NCI-H524 (cell line): Measurements from ENCODE around the gene RNF32.
"Not testable (repeated sequence)": the region's sequence is repeated elsewhere in the genome, so short reads cannot be mapped to it uniquely, and the experiment has no call there.

Source experiments
- DNase-seq, 2 experiments: peaks; one replicate each; lab custom pipeline; 2025; lab: John Stamatoyannopoulos, UW

Gene RNF32

DNA sequence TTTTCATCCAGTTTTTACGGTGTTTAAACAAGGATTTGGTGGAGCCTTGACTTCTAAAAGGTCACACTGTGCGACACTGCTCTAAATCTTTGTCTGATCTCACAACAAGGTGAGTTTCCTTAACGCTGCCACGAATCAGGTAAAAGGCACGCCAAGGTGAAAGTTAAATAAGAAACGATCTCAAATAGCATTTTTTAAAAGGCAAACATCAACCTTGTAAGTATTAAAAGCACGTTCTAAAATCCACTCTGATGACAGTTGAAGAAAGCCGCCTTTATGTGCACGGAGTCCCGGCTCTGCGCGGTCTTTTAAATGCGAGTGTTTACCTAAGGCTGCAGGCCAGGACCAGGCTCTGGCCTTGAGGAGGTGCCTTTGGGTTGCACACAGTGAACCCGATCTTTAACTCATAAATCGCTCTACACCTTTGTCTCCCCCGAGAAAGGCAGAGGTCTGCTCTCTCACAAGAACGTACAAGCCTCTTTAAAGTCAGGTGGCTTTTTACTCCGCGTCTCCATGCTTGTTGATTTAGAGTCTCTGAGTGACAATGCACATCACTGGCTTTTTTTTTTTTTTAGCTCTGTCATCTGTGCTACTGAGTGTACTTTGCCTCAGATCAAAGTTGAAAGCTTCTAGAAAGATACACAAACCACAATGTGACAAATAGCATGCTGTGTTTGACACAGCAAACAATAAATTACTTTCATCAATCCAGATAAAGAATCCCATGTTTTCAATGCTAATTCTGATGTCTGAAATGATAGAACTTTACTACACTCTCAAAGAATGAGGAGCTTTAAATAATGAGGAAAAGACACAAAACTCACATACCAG lies 25.9 kb upstream of the RNF32 start:
- no peak for DNase-seq

DNA sequence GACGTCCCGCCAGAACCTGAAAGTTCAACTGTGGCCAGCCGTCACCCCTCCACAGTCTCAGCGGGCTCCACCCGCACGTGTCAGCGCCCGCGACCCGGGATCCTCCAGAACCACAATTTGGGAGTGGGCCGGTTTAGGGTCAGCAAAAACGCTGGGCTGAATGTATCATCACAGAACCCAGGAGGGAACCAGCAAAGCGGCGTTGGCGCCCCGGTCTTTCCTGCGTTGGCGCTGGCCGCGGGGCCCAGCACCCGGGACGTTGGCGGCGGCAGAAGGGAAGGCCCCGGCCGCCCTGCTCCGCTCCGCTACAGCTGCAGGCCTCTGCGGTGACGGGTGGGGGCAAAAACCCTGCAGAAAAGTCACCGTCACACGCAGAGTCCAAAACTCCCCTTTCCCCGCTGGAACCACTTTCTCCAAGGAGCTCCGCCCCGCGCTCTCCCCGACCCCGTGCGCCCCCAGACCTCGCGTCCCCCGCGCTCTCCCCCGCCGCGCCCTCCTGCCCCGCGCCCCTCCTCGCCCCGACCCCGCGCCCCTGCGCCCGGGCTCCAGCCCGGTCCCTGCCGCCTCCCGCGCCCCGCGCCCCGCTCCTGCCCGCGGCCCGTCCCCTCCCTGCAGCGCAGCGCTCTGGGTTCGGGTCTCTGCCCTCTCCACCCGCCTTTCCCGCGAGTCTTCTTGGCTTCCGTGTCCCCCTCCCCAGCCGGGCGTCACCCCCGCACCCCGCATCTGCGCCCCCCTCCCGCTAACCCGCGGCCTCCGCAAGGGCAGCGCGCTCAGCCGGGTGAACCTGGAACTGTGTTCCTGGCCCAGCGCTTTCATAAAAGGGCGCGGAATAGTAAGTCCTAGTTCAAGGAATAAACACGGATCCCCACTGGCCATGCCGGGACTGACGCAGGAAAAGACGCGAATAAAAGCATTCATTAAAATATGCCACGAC lies 24.0 kb upstream of the RNF32 start:
- DNase-seq: no peak

DNA sequence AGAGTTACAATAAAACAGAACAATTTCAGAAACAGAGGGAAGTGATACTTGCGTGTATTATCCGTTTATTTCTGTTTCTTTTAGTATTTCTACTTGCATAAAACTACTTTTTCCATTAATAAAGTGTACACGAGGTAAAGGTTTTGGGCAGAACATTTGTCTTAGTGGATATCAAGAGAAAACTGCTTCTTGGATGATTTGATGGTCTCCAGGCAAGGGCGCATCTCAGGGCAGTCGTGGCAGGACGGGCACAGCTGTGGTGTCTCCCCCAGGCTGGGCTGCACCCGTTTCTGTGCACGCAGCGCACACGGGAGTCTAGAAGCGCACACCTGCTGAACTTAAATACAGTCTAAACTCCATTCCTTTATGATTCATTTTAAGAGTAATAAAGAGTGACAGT lies 23.4 kb upstream of the RNF32 start:
- no peak for DNase-seq

DNA sequence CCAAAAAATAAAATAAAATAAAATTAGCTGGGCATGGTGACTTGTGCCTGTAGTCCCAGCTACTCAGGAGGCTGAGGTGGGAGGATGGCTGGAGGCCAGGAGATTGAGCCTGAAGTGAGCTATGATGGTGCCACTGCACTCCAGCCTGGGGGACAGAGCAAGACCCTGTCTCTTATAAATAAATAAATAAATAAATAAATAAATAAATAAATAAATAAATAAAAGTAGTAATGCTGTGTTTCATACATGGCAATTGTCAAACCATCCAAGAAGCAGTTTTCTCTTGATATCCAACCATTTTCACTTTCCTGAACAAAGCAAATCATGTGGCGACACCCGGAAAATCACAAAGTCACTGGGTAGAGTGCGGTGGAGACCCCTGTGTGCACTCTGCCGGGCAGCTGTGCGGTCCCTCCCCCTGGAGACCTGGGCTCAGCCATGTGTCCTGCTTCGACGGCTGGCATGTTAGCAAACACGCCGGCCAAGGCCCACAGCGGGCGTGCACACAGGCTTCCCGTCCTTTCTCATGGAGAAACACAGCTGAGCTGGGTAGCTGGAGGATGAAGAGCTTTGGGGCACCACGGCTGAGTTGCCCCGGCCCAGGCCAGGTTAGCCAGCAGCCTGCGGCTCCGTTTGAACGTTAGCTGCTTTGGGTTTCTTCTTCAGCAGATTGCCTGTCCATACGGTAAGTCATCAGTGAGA lies 22.3 kb upstream of the RNF32 start:
- DNase-seq: no peak

DNA sequence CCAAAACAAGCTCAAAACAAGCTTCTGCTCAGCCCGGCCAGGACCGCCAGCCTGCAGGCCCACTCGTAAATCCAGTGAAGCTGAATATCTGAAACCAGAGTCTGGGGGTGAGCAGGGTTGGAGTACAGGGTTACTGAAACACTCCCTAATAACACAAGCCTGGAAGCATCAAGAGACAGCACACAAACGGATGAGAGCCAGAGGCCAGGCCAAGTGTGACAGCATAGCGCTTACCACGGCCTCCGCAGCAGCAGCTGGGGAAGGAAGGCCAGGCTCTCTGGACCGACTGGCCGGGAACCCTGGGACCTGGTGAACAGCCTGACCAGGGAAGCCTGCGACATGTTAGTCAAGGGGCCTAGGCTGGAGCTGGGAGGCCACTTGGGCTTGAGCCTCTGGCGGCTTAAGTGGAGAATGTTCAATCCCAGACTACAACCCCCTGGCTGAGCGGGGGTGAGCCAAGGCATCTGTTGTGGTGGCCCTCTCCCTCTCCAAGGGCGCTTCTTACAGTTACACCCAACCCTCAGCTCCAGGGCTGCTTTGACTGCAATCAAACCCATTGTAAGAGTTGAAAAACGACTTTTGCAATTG lies 21.7 kb upstream of the RNF32 start:
- DNase-seq: no peak

DNA sequence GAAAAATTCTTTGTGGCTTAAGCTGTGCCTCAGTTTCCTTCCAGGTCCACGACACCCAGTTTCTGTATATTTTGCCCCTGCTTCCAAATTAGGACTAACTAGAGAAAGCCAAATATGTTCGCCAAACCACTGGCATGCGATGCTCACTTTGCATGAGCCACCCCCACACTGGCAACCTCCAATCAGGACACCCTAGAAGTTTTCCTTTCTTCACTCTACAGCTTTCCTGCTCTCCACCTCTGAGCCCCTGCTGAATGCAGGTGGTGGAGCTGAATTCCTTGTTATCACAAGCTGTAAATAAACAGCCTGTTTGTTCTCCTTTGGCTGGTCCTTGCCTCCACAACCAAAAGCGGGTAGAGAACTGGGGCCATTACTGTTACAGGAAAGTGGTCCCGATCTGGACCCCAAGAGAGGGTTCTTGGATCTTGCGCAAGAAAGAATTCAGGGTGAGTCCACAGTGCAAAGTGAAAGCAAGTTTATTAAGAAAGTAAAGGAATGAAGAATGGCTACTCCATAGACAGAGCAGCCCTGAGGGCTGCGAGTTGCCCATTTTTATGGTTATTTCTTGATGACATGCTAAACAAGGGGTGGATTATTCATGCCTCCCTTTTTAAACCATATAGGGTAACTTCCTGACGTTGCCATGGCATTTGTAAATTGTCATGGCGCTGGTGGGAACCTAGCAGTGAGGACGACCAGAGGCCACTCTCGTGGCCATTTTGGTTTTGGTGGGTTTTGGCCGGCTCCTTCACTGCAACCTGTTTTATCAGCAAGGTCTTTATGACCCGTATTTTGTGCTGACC lies 20.9 kb upstream of the RNF32 start:
- not testable (repeated sequence) for DNase-seq

DNA sequence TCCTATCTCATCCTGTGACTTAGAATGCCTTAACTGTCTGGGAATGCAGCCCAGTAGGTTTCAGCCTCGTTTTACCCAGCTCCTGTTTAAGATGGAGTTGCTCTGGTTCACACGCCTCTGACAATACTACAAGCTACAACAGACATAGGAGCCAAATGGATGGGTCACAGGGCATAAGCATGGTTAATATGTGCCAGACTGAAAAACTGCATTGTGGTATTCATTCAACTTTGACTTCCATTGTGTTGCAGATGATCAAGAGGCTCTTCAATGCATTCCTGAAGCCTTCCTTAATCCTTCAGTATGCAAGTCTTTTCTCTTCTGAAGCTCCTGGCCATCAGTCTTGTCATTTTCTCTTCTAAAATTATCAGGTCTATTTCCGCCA lies 20.3 kb upstream of the RNF32 start:
- DNase-seq: no peak

DNA sequence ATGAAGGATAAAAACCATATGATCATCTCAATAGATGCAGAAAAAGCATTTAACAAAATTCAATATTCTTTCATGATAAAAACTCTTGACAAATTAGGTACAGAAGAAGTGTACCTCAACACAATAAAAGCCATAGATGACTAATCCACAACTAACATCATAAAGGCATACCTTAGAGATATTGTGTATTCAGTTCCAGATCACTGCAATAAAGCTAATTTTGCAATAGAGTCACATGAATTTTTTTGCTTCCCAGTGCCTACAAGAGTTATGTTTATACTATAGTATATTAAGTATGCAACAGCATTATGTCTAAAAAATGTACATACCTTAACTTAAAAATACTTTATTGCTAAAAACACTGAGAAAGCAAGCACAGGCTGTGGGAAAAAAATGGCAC lies 18.9 kb upstream of the RNF32 start:
- DNase-seq: no peak

DNA sequence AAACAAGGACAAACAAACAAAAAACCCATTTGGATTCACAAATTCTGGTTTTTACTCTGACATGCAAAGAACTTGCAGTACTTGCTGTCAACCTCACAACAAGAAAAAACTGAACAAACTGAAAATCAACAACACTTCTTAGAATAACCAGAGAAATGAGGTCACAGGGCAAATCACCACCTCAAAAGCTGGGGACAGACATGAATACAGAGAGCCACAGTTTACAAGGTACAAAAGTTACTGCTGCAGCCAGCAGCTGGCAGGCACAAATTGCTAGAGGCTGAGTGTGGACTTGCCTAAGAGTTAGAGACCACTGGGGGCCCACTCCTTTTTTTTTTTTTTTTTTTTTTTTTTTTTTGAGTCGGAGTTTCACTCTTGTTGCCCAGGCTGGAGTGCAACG lies 15.0 kb upstream of the RNF32 start:
- no peak for DNase-seq

DNA sequence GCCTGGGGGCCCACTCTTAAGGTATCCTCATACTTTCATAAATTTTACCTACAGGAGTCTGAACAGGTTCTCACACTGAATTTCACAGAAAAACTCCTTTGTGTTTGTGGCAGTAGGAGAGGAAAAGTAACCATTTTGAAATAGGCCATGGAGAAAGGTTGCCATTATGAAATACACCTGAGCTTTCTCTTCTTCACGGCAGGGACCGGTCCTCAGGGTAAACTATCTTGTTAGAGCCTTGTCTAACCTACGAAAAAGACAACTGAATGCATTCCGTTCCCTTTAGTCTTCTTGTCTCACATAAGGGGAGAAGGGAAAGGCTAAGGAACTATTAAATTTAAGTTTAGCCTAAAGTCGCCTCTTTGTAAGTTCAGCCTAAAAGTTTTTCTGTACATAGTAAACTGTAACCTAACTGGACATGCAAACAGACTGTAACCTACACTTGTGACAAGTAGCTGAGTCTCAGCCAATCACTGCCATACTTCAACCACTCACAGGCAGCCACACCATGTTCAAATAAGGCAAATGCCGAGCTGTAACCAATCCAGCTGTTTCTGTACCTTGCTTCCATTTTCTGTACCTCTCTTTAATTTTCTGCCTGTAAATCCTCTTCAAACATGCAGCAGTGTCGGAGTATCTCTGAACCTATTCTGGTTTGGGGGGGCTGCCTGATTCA lies 14.2 kb upstream of the RNF32 start:
- DNase-seq: peak; percentile 2 to 31

DNA sequence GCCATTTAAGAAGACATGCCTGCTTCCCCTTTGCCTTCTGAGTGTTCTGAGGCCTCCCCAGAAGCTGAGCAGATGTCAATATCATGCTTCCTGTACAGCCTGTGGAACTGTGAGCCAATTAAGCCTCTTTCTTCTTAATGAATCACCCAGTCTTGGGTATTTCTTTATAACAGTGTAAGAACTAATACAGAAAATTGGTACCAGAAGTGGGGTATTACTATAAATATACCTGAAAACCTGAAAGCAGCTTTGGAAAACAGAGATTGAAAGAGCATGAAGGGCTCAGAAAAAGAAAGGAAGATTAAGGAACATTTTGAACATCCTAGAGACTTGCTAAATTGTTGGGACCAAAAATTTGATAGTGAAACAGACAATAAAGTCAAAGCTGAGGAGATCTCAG lies 12.0 kb upstream of the RNF32 start:
- DNase-seq: no peak

DNA sequence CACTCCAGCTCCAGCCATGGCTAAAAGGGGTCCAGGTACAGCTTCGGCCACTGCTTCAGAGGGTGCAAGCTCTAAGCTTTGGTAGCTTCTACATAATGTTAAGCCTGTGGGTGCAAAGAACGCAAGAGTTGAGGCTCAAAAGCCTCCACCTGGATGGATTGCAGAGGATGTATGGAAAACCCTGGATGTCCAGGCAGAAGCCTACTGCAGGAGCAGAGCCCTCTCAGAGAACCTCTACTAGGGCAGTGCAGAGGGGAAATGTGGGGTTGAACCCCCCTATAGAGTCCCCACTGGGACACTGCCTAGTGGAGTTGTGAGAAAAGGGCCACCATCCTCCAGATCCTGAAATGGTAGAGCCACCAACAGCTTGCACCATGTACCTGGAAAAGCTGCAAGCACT lies 10.7 kb upstream of the RNF32 start:
- no peak for DNase-seq

DNA sequence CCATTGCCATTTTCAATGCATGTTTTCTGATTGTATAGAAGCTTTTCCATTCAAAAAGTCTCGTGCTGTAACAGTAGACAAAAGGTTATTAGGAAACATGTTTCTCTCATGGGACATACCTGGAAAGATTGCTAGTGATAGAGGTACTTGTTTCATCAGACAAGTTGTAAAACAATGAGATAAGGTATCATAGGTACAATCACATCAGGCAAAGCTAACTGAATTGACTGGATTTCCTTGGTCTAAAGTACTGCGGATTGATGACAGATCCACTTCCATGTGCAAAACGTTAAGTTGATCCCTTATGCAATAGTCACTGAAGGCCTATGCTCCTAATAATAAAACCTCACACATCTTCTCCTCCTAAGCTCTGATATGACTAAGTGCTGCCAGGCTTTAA lies 6.5 kb upstream of the RNF32 start:
- DNase-seq: no peak

DNA sequence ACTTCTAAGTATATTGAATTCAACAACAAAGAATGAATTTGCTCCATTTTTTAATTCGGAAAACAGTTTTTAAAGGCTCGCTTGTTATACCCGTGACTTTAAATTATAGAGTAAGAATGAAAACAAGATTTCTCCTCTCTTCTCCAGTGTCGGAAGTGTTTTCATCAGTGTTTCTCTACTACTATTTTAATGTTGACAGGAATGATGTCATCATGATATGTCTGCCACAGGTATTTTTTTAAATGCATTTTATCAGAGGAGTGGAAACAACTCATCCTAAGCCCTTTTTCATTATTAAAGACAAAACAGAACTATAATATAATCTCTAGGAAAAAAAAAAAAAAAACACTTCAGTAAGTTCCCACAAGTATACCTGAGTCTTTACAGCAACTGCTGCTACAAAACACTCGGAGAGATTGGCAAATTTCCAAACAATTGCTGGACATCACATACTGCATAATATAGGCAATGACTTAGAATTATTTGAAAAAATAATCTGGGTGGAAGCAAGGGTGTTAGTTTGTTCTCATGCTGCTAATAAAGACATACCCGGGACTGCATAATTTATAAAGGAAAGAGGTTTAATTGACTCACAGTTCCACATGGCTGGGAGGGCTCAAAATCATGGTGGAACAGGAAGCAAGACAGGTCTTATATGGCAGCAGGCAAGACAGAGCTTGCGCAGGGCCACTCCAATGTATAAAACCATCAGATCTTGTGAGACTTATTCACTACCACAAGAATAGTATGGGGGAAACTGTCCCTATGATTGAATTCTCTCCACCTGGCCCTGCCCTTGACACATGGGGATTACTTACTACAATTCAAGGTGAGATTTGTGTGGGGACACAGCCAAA lies 4.8 kb upstream of the RNF32 start:
- DNase-seq: no peak

DNA sequence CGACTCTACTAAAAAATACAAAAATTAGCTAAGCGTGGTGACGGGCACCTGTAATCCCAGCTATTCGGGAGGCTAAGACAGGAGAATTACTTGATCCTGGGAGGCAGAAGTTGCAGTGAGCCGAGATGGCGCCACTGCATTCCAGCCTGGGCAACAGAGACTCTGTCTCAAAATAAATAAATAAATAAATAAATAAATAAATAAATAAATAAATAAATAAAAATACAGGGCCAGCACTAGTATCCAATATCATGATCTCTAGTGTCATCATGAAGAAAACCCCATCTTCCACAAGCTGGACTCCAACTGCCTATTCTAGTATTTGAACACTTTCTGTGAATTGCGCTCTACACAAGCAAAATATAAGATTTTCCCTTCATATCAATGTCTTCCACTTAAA lies 3.5 kb upstream of the RNF32 start:
- DNase-seq: not testable (repeated sequence)

DNA sequence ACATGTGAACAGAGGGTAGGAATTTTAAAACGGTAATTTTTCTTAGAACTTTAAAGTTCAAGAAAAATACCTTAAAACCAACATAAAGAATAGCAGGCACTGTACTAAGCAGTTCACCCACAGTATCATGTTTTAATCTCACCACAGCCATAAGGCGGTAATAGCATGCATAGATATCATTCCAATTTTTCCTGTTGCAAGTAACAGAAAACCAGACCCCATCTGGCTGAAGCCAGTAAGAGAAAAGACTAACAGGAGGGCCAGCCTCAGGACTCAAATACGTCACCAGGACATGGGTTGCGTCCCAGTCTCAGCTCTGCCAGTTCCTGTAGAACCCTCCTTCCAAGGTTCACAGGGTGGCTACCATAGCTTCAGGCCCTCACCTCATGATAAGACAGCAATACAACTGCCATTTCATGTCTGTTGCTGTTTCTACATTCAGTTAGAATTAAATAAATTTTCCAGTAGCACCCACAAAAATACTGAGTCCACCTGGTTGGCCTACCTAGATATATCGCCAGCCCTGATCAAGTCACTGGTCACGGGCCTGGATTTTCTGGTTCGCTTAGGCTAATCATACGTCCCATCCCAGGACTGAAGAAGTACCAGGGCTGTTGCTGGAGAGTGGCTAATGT lies 2.0 kb upstream of the RNF32 start:
- DNase-seq: no peak

DNA sequence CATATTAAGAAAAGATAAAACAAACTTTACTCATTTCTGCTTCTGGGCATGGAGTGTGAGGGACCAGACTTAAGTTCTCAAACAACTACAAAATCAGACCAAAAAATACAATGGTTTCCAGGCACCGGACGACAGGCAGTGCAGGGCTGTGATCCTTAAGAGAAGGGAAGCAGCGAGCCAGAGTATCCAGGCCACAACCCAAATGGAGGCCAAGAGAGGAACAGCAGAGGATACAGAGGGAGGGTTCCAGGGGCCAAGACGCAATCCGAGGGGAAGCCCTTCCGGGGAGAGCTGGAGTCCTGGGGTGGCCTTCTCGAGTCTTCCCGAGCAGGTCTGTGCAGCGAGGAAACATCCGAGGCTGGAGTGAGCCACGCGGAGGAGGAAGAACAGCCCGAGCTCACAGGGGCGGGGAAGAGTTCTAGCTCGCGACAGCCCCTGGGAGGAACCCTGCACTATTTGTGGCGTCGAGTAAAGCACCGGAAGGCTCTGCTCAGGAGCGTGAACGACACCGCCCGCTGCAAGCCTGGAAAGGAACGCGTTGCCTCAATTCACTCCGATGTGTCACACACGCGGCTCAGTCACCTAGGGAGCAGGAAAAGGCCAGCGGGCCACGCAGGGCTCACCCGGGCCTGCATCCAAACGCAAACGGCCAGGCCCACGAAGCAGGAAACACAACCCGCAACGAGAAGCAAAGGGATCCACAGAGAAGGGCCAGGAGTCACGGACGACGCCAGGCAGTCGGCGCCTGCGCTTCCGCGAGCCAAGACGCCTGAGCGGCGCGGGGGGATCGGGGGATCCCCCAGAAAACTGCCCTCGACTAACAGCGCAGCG lies 933 bp upstream of the RNF32 start:
- no peak for DNase-seq

DNA sequence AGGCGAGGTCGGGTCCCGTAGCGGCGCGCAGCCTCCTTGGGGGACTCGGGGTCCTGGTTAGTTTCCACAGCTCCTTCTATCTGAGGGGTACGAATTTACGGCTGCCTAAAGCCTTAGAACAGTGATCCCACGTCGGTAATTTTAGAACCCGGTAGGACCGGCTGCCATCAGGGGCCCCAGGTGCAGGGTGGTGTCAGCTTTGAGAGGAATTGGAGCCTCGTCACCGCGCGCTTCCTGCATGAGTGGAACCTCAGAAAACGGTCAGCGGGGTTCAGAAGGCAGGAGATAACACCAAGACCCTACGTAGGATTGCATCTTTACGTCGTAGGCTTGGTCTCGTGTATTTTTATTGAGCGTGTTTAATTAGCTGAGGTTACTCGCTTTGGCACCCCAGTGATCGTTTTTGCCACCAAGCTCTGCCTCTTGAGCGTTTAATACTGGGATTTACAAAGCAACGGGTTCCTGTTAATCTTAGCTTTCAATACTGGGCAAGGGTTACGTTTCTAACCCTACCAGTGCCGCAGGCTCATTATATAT lies 443 bp downstream of the RNF32 start:
- peak; percentile 30 to 63 for DNase-seq
